Activated gamma-delta T cell treated with anti-CD3 and anti-CD28 coated beads, Interleukin-2, amount 50 U/mL, for 16 hours (primary cell): Measurements from ENCODE around the gene CHMP1A.

ENCODE experiments used
- DNase-seq: peaks from one replicate; pipeline ENCODE4 v3.0.0-alpha.2; 2020; ENCODE audit warnings: low read depth

The CHMP1A gene

DNA sequence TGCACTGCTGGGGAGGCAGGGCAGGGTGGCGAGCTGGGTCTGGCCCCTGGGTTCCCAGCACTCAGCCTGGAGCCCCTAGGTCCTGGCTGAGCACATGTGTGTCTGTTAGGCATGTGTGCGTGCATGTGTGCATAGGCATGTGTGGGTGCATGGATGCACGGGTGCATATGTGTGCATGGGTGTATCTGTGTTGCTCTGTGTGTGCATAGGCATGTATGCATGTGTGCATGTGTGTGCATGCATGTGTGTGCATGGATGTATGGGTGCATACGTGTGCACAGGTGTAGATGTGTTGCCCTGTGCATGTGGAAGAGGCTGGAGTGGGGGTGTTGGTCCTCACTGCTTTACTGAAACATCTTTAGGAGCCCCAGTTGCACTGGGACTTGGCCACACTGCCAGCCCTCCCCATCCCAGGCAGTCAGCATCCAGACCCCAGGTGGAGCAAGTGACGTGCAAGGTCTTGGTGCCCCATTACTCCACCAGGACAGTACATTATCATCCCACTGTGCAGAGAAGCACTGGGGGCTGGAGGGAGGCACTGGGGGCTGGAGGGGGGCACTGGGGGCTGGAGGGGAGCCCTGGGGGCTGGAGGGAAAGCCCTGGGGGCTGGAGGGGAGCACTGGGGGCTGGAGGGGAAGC lies 54.4 kb downstream of the CHMP1A start:
- no peak for DNase-seq

DNA sequence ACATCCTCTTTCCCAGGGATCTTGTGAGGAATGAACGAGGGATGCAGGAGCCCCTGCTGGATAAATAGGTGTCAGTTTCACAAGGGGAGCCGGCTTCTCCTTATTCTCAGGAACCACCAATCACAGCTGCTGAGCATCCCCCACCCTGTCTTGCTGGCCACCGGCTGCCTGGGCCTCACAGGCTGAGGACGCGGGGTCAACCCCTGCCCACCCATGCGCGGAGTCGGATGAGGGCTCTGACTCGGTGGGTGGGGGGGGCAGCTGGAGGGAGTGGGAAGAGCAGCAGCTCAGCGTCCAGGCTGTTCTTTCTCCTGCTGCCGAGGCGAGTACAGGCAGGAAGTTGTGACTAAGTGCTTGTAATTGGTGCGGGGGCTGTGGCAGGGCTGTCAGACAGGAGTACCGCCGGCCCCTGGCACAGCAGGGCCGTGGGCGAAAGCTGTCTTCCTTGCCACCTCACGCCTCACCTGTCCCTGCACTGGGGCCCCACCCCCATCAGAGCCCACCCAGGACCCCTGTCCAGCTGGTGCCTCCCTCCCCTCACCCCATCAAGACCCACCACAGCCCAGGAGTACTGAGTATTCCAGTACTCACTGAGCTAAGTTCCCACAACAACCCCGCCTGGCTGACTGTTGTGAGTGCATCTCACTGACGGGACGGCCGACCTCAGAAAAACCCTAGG lies 55.1 kb downstream of the CHMP1A start:
- DNase-seq: peak; percentile 63

DNA sequence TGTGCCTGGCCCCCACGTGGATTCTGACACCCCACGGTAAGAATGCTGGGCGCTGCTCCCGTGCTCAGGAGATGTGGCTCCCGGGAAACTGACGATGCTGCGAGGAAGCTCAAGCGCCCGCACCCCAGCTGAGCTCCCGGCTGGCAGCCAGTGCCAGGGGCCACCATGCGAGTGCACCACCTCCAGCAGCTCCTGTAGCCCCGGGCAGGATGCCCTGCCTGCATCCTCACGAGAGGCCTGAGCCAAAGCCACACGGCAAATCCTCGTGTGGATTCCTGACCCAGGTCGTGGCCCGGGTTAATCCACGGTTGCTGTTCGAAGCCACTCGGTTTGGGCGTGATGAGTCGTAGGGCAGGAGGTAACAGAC lies 55.6 kb downstream of the CHMP1A start:
- DNase-seq: no peak

DNA sequence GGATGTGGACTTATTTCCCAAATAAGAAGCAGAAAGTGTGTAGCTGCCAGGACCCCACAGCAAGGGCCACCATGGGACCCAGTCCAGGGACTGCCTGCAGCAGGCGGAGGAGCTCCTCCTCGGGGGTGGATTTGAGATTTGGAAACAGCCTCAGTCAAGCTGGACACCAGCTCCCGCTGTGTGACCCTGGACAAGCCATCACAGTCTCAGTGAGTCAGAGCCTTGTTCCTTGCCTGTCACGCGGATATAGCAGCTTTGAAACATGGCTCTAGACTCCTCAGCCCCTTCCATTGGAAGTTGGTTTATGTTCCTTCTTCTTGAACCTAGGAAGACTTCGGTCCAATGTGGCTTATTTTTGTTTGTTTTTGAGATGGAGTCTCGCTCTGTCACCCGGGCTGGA lies 56.6 kb downstream of the CHMP1A start:
- DNase-seq: no peak

DNA sequence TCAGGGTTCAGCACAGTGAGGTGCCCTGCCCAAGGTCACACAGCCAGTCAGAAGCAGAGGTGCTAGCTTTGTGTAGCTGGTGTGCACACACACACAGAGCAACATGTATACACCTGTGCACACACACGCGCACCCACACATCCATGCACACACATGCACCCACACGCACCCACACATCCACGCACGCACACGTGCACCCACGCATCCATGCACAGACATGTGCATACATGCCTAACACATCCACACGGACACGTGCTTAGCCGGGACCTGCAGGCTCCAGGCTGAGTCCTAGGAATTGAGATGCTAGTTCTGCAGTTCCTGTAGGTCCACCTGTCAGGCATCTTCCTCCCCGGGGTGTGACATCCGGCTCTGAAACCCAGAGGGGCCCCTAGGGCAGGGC lies 57.1 kb downstream of the CHMP1A start:
- DNase-seq: no peak

DNA sequence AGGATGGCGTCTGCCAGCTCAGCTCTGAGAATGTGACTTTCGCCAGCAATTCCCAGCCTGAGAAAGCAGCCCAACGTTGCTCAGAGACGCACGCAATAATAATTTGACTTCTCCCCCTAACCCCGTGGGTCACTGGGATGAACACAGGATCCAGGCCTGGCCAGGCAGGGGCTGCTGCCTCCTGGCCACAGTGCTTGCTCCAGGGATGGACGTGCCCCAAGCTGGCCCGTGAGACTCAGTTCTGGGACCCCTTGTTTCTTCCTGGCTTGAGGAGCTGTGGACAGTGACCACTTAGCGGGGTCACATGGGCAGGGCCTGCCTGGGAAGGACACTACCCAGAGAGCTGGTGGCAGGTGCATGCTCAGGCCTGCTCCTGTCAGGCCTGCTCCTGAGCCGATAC lies 57.6 kb downstream of the CHMP1A start:
- DNase-seq: no peak

DNA sequence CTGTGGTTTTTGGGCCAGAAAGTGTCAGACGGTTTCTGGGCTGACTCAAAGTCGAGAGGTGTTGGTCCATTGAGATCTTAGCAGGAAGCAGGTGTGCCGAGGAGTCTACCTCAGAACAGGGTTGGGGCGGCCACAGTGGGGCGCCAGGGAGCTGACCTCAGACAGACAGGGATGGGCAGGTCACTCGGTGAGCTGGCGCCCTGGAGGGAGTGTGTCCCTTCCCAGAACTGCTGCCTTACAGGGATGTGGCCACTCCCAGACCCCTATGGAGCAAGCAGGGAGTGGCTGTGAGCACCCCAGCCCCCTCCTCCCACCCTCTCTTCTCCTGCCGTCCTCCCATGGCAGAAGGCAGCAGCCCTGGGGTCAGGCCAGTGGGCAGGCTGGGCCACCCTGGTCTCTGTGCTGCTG lies 58.1 kb downstream of the CHMP1A start:
- no peak for DNase-seq

DNA sequence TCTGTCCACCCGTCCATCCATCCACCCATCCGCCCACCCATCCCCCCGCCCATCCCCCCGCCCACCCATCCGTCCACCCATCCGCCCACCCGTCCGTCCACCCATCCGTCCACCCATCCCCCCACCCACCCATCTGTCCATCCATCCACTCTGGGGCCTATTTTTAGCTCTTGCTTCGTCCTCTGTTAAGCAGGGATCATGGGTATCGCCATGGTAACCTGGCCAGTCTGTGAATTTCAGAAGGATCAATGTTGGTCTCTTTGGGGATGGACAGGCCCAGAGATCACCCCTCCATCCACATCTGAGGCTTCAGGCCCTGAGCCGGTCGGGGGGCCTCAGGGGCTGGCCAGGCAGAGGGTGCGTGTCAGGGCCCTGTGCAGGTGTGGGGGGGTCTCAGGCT lies 59.3 kb downstream of the CHMP1A start:
- no peak for DNase-seq

DNA sequence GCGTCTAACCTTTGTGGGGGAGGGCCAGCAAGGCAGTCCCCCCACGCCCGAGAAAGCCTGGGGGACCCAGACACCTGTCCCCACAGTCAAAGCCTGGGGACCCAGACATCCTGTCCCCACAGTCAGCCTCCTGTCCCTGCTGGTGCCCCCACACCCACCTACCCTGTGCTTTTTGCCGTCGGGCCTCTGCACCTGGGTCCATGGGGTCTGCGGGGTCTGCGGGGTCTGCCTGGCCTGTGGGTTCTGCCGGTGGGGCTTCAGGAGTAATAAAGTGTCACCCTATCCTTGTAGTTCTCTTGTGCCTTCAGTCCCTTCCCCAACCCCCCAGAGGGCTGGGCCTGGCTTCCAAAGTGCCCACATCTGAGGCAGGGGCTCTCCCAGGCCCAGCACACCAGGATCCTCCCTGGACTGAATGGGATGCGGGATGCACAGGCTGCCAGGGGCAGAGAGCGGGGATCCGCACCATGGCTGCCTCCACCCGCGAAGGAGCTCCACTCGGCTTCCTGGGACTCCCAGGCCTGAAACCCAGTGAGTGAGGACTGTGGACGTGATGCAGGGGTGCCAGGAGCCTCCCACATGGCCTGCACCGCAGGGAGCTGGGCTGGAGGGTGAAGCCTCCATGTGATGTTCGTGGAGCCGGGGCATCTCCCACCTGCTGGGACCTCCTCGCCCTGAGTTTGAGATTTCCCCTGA lies 60.4 kb downstream of the CHMP1A start:
- DNase-seq: no peak

DNA sequence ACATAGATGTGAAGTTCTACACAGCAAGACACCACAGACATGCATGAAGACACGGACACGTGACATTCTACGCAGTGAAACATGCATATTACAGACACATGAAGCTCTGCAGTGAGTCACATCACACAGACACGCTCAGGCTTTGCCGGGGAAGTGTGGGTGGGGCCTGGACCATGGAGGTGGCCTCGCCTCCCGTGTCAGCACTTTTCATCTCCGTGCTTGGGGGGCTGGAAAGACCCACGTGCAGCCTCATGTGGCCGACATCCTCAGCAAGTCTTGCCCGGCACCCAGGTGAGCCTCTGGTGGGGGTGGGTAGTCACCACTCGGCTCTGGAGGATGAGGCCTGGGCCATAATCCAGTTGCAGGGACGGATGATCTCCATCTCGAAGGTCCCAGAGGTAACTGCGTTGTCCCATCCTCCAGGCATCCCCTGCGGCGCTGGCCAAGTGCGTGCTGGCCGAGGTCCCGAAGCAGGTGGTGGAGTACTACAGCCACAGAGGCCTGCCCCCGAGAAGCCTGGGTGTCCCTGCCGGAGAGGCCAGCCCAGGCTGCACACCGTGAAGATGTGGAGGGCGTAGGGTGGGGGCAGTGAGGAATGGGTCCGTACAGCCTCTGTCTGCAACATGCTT lies 61.3 kb downstream of the CHMP1A start:
- DNase-seq: no peak

DNA sequence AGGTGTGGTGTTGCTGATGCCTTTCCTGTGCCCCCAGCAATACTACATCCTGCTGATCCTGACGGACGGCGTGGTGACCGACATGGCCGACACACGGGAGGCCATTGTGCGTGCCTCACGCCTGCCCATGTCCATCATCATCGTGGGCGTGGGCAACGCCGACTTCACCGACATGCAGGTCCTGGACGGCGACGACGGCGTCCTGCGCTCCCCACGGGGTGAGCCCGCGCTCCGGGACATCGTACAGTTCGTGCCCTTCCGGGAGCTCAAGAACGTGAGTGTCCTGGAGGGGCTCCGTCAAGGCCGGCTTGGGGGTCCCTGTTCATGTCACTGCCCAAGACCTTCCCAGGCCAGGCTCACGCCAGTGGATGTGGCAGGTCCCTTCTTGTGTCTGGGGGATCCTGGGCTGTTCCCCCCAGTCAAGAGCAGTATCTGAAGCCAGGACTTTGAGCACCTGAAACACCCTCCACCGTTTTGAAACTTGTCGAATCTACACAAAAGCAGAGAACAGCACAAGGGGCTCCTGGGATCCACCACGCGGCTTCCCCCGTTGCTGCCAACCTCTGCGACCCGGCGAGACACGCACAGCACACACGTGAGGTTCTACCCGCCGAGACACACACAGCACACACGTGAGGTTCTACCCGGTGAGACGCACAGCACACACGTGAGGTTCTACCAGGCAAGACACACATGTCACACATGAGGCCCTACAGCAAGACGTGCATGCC lies 62.0 kb downstream of the CHMP1A start:
- DNase-seq: no peak
